ENCODE measurements around the gene FBRSL1.

The FBRSL1 gene

GRCh38 chr12:132484891-132485441, 5.0 kb upstream of the FBRSL1 start:
- DNase-seq = no peak

- no peak for DNase-seq
These were observed 4.3 kb upstream of the FBRSL1 start for GRCh38 chr12:132485619-132486018.

- no peak for DNase-seq
These were observed 3.8 kb upstream of the FBRSL1 start for GRCh38 chr12:132486168-132486567.

GRCh38 chr12:132486576-132486975, 3.4 kb upstream of the FBRSL1 start:
- DNase-seq = no peak

DNA sequence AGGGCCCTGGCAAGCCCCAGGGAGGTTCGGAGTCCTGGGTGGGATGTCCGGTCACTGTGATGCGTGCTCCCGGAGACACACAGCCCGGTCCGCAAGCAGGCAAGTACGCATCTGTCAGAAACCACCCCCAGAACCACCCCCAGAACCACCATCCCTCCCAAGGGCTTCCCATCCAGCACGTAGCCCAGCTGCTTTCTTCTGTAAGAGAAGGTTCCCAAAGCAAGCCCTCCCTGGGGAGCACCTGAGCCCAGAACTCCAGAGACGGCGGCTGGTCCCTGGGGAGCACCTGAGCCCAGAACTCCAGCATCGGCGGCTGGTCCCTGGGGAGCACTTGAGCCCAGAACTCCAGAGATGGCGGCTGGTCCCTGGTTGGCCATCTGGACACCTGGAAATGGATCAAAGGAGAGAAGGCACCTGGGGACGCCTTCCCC, 2.6 kb upstream of the FBRSL1 start:
- DNase-seq = no peak

- DNase-seq = no peak
These were observed 1.5 kb upstream of the FBRSL1 start for GRCh38 chr12:132488127-132489077.

DNA sequence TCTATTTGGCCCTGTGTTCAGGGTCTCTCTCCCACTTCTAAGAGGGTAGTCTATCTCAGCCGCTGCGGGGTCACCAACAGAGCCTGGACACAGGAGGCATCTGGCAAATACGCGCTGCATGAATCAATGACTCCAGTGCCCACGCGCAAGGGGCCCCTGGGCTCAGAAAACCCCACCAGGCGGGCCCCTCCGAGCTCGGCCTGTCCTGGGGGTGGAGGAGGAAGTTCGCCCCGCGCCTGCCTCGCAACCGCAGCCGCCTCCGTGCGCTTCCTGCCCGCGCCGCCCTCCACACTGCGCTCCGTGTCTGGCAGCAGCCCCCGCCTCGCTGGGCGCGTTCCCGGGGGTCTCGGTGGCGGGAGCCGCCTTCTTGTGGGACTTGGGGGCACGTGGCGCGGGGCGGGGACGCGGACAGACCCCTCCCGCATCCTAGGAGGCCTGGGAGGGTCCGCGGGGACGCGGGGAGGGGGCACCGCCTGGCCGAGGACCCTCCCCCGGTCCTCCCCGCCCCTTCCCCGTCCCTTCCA, 811 bp upstream of the FBRSL1 start:
- DNase-seq = no peak

DNA sequence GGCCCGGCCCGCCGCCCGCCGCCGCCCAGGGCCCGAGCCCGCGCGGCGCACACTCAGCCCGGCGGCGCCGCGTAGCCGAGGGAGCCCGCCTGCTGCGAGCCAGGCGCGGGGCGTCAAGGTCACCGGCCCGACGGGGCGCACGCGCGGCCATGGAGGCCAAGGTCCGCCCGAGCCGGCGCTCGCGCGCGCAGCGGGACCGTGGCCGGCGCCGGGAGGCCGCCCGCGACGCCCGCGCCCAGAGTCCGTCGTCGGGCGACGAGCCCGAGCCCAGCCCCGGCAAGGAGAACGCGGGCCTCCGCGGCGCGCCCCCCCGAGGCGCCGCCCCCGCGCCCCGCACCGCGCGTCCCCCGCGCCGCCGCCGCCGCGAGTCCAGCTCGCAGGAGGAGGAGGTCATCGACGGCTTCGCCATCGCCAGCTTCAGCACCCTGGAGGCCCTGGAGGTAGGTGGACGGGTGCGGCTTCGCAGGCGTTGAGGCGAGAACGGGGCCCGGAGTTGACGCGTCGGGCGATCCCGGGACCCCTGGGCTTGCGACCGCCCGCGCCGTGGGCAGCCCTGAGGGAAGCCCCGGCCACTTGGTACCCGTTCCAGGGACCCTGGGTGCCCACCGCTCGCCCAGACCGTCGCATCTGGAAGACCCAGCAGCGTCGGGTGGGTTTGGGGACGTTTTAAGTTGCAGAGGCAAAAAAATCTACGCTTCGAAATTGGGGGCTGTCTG, 629 bp downstream of the FBRSL1 start:
- DNase-seq = no peak

DNA sequence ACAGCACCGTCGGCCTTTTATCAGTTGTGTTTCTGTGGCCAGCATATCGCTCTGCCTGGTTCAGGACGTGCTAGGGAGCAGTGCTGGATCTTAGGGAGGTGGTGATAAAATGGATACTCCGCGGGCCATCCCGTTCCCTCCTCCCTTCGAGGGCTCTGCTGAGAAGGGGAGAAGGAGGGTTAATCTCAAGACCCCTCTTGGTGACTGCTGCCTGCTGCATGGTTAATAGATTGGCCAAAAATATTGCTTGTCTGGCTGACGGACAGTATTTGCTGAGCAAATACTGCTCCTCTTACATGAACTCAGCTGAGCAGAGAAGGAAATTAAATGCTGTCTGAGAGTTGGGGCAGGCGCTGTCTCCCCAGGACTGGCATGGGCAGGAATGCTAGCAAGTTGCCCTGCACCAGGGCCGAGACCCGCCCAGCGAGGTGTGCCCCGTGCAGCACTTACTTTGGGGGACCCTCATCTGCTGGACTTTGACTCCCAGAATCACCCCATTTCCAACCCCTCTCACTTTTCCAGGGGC, 1.2 kb downstream of the FBRSL1 start:
- no peak for DNase-seq

DNA sequence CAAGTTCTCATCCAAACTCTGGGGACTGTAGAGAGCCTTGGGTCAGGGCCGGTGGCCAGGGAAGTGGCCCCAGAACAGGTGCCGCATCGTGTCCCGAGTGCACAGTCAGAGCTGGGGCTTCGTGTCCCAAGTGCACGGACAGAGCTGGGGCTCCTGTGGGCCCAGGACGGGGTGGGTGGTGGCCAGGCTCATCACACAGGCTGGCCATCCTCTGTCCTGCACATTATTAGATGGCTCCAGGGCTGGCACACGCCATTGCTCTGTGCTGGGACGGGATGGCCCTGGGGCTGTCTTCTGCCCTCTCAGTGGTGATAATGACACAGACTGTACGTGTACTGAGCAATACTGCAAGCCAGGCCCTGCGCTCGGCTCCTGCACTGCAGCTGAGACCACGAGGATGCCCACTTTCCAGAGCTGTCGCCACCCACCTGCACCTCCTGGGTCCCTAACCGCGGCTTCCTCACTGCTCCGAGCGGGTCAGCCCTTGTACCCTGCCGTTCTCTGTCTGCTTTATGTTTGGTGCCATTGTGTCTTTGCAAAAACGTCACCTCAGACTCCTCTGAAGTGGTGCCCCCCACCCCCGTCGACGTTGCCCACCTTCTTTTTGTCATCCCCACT, 1.9 kb downstream of the FBRSL1 start:
- no peak for DNase-seq

GRCh38 chr12:132492522-132492921, 2.6 kb downstream of the FBRSL1 start:
- no peak for DNase-seq

DNA sequence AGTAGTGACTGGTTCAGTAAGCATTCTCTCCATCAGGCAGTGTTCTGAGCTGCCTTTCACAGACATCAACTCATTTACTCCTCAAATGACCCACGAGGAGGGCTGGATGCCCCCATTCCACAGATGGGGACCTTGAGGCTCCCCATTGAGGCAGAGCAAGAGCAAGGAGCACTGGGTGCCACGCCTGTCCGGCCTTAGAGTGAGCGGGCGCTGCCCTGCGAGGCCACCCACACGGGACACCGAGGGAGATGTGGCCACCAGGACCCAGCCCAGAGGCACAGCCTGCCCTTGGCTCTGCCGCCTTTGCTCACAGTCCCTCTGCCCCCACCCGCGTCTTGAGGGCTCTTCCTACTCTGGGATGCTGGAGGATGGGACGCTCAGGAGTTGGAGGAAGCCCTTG, 3.0 kb downstream of the FBRSL1 start:
- DNase-seq = no peak

DNA sequence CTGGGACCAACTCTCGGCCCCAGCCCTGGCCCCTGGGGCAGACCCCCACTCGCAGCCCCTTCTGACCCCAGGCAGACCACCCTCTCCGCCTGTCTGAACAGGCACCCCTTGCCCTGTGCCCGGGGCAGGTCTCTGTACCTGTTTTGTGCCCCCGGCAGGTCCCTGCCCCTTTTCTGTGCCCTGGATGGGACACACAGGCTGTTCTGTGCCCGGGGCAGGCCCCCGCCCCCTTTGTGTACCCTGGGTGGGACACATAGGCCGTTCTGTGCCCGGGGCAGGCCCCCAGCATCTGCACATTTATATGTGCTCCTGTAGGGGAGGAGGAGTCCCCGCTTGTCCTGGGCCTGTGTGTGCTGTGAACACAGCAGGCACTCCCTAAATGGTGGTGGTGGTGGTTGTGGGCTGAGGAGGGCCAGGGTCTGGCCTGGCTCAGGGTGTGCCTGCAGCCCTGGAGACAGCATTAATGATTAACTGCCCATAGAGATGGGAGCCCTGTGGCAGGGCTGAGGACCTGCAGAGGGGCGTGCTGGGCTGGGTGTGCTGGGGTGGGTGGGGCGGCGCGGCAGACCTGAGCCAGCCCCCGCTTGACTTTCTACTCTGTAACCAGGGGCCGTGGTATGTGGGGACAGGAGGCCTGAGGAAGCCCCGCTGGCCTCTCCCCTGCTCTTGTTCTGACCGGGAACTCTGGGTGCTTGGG, 3.7 kb downstream of the FBRSL1 start:
- DNase-seq = no peak

GRCh38 chr12:132494294-132495164, 4.6 kb downstream of the FBRSL1 start:
- DNase-seq = no peak

DNA sequence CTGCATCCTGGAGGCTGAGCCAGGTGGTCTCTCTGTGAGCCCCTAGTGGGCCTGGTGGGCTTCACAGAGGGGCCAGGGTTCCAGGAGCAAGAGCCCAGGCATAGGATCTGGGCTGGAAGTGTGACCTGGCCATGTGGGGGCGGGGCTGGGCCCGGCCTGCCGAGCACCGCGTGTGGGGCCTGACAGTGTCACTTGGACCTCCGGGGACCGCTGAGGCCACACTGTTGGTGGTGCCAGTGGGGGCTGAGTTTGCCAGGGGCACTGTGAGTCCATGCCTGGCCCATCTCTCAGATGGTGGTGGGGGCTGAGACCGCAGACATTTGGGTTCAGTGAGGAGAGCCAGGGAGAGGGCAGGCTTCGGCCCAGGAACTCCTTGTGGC, 5.2 kb downstream of the FBRSL1 start:
- DNase-seq = no peak

GRCh38 chr12:132495629-132496357, 5.8 kb downstream of the FBRSL1 start:
- no peak for DNase-seq

DNA sequence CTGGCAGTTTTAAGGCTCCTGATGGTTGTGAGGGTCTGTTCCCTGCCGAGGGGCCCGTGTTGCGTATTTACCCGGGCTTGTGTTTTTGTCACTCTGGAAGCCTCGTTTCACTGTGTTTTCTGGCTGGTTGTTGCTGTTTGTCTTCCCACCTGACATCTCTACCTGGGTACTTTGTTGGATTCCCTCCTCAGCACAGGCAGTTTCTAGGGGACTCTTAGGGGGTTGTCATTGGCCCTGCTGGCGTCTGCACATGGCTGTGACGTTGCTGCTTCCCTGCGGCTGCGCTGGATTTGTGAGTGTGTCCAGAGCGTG, 6.4 kb downstream of the FBRSL1 start:
- no peak for DNase-seq

- DNase-seq = no peak
These were observed 6.8 kb downstream of the FBRSL1 start for GRCh38 chr12:132496710-132497109.

- DNase-seq = no peak
These were observed 7.8 kb downstream of the FBRSL1 start for GRCh38 chr12:132497514-132498405.

DNA sequence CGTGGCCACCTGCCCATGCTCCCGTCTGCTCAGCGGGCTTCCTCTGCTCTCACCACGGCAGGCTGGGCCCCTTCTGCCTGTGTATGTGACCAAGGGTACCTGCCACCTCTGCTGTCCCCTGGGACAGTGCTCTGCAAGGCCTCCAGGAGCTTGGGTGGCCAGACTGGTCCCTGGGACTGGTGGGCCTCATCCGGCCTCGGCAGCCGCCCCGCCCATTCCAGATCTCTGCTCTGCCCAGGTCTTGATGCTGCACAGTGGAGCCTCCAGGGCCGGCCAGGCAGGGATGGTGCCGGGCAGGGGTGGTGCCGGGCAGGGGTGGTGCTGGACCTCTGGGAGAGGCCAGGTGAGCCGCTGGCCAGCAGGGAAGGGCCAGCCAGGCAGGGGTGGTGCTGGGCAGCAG, 9.0 kb downstream of the FBRSL1 start:
- DNase-seq = no peak
